Left ventricle myocardium inferior (tissue), 1 donor: ENCODE measurements around the gene ASPG. TPM values are rescaled to one million over a fixed set of nuclear protein-coding genes. Genes with fewer than 3 reads are reported as not detected.

Experiments
- DNase-seq: peaks from one replicate; pipeline ENCODE4 v3.0.0-alpha.2; 2020
- H3K27ac ChIP-seq: fragments of 200-600 bp; replicated peaks from 2 replicates; pipeline ENCODE4 v1.8.0; 2021
- H3K27me3 ChIP-seq: fragments of 200-600 bp; 2 replicates; pipeline ENCODE4 v1.8.0; 2021; ENCODE audit warnings: low read depth
- H3K36me3 ChIP-seq: fragments of 200-600 bp; 2 replicates; pipeline ENCODE4 v1.8.0; 2021
- H3K4me1 ChIP-seq: fragments of 200-600 bp; 2 replicates; pipeline ENCODE4 v1.8.0; 2021
- H3K4me3 ChIP-seq: fragments of 200-600 bp; 2 replicates; pipeline ENCODE4 v1.8.0; 2021; ENCODE audit warnings: mild to moderate bottlenecking, moderate library complexity
- H3K9me3 ChIP-seq: fragments of 200-600 bp; replicated peaks from 2 replicates; pipeline ENCODE4 v1.8.0; 2021
- intact Hi-C: fragments of 100-400 bp; cut with micrococcal nuclease; formaldehyde crosslinking; loops from one replicate; pipeline ENCODE4 v1.11.0; 2022
- total RNA-seq: library from RNA; stranded (reverse); fragmentation: NEBNext Ultra II Directional; extraction: Animal tissue kit (Norgen Biotek cat#: 25700); gene quantifications from one replicate; pipeline ENCODE4 v1.2.1, GENCODE V29; 2021
- TF ChIP-seq, protein P1 (sequence below): fragments of 200-600 bp; IDR thresholded peaks from 2 replicates; pipeline ENCODE4 v1.8.0; 2021; ENCODE audit warnings: antibody characterized with exemption, mild to moderate bottlenecking, borderline replicate concordance
- donor health status: DM: no; HTN: yes; CAD: no; lungs with severe emphysema.

The ASPG gene
- total RNA-seq, 1 donor from 2014 or later, result 27.1 TPM

DNA sequence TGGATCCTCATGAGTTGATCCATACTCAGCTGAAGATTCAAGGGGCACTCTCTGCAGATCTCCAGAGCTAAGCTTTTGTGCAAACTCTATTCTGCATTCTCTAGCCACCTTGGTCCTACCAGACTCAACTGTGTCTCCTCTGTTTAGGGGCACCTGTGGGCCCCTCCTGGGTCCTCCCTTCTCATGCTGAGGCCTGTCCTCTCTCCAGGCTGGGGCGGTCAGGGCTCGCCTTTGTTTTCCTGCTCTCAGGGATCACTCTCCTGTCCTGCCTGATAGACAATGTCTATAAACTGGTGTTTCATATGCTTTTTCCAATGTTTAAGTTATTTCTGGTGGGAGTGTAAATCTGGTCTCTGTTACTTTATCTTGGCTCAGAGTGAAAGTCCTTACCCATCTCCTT lies 41.3 kb downstream of the ASPG start:
- no peak overlapping the region for H3K4me3 ChIP-seq
- intact Hi-C loops, result no loop called here
- H3K4me1 ChIP-seq, result peaks cover 6% of the 10 kb centered on the region
- no peak overlapping the region for H3K27ac ChIP-seq
- H3K27me3 ChIP-seq, result peaks cover 29% of the 10 kb centered on the region
- no peaks in the 10 kb centered on the region for H3K36me3 ChIP-seq
- H3K9me3 ChIP-seq, result peaks cover 45% of the 10 kb centered on the region
- DNase-seq, result no peak
- TF ChIP-seq, protein P1, sequence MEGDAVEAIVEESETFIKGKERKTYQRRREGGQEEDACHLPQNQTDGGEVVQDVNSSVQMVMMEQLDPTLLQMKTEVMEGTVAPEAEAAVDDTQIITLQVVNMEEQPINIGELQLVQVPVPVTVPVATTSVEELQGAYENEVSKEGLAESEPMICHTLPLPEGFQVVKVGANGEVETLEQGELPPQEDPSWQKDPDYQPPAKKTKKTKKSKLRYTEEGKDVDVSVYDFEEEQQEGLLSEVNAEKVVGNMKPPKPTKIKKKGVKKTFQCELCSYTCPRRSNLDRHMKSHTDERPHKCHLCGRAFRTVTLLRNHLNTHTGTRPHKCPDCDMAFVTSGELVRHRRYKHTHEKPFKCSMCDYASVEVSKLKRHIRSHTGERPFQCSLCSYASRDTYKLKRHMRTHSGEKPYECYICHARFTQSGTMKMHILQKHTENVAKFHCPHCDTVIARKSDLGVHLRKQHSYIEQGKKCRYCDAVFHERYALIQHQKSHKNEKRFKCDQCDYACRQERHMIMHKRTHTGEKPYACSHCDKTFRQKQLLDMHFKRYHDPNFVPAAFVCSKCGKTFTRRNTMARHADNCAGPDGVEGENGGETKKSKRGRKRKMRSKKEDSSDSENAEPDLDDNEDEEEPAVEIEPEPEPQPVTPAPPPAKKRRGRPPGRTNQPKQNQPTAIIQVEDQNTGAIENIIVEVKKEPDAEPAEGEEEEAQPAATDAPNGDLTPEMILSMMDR, result no peak

DNA sequence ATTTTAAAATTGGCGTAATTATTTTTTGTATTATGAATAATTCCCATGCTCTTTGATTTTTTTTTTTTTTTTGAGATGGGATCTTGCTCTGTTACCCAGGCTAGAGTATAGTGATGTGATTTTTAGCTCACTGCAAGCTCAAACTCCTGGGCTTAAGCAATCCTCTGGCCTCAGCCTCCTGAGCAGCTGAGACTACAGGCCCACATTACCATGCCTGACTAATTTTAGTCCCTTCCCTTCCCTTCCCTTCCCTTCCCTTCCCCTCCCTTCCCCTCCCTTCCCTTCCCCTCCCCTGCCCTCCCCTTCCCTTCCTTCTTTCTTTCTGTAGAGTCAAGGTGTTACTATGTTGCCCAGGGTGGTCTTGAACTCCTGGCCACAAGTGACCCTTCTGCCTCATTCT lies 43.5 kb downstream of the ASPG start:
- H3K9me3 ChIP-seq, result peaks cover 33% of the 10 kb centered on the region
- no peak for DNase-seq

DNA sequence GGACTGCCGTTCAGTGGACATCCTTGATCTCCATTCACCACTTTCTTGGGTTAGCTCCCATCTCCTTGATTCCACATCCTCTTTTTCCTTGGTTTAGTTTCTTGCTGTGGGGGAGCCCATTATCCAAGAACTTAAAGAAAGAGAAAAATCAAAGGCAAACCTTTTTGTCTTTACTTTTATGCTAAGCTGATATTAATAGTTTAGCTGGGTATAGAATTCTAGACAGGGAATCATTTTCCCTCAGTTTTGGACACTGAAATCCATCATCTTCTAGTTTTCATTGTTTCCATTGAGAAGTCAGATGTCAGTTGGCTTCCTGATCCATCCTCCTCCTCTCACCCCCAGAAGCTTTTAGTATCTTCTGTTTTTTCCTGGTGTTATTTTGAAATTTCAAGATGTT lies 44.1 kb downstream of the ASPG start:
- no peak overlapping the region for H3K4me3 ChIP-seq
- intact Hi-C loops, result no loop called here
- no peak overlapping the region for H3K27ac ChIP-seq
- H3K27me3 ChIP-seq, result peaks cover 38% of the 10 kb centered on the region
- no peaks in the 10 kb centered on the region for H3K36me3 ChIP-seq
- peaks cover 27% of the 10 kb centered on the region for H3K9me3 ChIP-seq
- TF ChIP-seq, protein P1, result no peak
- peaks cover 6% of the 10 kb centered on the region for H3K4me1 ChIP-seq
- DNase-seq, result no peak

More for the DNA sequence above, 43.5 kb downstream of the ASPG start:
- Histone ChIP-seq H3K27me3 (peaks cover 33% of the 10 kb centered on the region), H3K36me3 (no peaks in the 10 kb centered on the region), H3K4me1 (peaks cover 6% of the 10 kb centered on the region), H3K27ac (no peak overlapping the region), H3K4me3 (no peak overlapping the region)
- intact Hi-C loops, result no loop called here
- TF ChIP-seq, protein P1, result no peak

DNA sequence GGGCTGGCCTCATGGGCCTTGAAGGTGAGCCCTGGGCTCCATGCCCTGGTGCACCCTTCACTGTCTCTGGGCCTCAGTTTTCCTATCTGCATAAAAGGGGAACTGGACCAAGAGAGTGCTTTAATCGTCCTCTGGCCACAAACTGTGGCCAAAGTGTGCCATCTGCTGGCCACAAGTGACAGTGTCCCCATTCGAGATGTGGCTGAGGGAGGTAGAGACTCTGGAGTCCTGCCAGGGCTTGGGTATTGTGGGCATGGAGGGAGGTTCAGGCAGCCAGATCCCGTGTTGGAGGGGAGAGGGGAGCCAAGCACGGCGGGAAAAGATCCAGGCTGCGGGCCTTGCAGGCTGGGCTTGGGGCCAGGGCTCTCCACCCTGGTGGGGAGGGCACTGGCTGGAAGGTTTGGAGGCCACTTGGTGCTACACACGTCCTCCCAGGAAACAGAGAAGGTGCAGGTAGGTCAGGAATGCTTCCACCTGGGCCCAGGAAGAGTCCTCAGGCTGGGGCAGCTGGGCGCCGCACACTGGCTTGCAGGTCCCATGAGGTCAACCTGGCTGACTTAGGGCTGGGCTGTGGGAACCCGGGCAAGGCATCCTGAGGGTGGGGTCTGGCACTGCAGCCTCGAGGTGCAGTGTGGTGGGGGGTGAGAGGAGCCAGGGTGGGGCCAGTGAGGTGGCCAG lies 45.6 kb downstream of the ASPG start:
- peaks cover 12% of the 10 kb centered on the region for H3K9me3 ChIP-seq
- no peaks in the 10 kb centered on the region for H3K36me3 ChIP-seq
- TF ChIP-seq, protein P1, result peak; percentile 75
- H3K27me3 ChIP-seq, result peaks cover 52% of the 10 kb centered on the region
- H3K4me3 ChIP-seq, result no peak overlapping the region
- no peak overlapping the region for H3K27ac ChIP-seq
- DNase-seq, result peak; percentile 66
- H3K4me1 ChIP-seq, result peaks cover 18% of the 10 kb centered on the region
- intact Hi-C loops, result no loop called here

DNA sequence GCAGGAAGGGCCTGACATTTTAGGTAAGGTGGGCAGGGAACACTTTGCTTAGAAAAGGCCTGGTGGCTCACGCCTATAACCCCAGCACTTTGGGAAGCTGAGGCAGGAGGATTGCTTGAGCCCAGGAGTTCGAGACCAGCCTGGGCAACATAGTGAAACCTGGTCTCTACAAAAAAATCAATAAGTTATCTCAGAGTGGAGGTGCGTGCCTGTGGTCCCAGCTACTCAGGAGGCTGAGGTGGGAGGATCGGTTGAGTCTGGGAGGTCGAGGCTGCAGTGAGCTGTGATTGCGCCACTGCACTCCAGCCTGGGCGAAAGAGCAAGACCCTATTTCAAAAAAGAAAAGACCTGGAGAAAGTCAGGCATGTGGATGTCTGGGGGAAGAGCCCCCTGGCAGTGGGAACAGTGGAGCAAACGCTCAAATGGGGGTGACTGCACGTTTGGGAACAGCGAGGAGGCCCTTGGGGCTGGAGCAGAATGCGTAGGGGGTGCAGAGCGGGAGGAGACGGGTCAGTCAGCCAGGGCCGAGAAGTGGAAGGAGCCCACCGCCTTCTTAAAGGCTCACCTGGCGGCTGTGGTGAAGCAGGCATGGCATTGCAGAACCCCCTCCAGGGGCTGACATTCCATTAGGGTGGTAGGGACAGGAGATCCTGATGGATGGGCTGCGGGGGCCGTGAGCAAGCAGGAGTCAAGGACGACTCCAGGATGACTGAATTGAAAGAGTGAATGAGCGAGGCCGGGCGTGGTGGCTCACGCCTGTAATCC lies 46.6 kb downstream of the ASPG start:
- intact Hi-C loops, result no loop called here
- H3K9me3 ChIP-seq, result peaks cover 11% of the 10 kb centered on the region
- no peak for DNase-seq
- H3K27me3 ChIP-seq, result peaks cover 54% of the 10 kb centered on the region
- H3K4me1 ChIP-seq, result peaks cover 27% of the 10 kb centered on the region
- no peaks in the 10 kb centered on the region for H3K36me3 ChIP-seq
- H3K27ac ChIP-seq, result no peak overlapping the region
- H3K4me3 ChIP-seq, result no peak overlapping the region
- TF ChIP-seq, protein P1, result no peak
